Colonic mucosa (tissue), 4 donors: Measurements from ENCODE around the gene BICC1. TPM values are rescaled to one million over a fixed set of nuclear protein-coding genes. Genes with fewer than 3 reads are reported as not detected.

Source experiments
- DNase-seq: peaks from one replicate; pipeline ENCODE4 v3.0.0-alpha.2; 2020
- H3K27ac ChIP-seq: fragments of 200-600 bp; one replicate; pipeline ENCODE4 v1.8.0; 2021
- H3K27me3 ChIP-seq: fragments of 200-600 bp; one replicate; pipeline ENCODE4 v1.8.0; 2021
- H3K36me3 ChIP-seq: fragments of 200-600 bp; one replicate; pipeline ENCODE4 v1.8.0; 2021
- H3K4me1 ChIP-seq: fragments of 200-600 bp; one replicate; pipeline ENCODE4 v1.8.0; 2021; ENCODE audit warnings: mild to moderate bottlenecking
- H3K4me3 ChIP-seq: fragments of 200-600 bp; one replicate; pipeline ENCODE4 v1.8.0; 2021
- H3K9ac ChIP-seq, 2 donors: one replicate each; pipeline ENCODE4 v1.7.0; 2013; ENCODE audit warnings: control low read depth in 2 of 2, low read depth in 2 of 2, low read length in 2 of 2
- H3K9me3 ChIP-seq: fragments of 200-600 bp; one replicate; pipeline ENCODE4 v1.8.0; 2021
- CTCF ChIP-seq: fragments of 200-600 bp; IDR thresholded peaks from one replicate; pipeline ENCODE4 v1.8.0; 2022; ENCODE audit warnings: antibody characterized with exemption, mild to moderate bottlenecking
- intact Hi-C: fragments of 100-400 bp; cut with DNase I; formaldehyde crosslinking; loops from one replicate; pipeline ENCODE4 v1.14.1; 2022
- total RNA-seq, 2 donors: library from RNA; stranded (reverse); fragmentation: NEBNext Ultra II Directional in 1 of 2; extraction: Animal tissue kit (Norgen Biotek cat#: 25700) in 1 of 2; gene quantifications; one replicate each; pipeline ENCODE4 v1.2.1, GENCODE V29; 2021
- donor health status: healthy.
- donor health status: DM: no; HTN: no; CAD: no.
- donor health status: DM: no; HTN: no; CAD: no.

Gene BICC1
- total RNA-seq, 2 donors from 2014 or later, result 1.3 to 2.9 TPM

- no peak overlapping the region for H3K27ac ChIP-seq
- no peak overlapping the region for H3K9ac ChIP-seq
- no peaks in the 10 kb centered on the region for H3K36me3 ChIP-seq
- no peak for DNase-seq
- no peaks in the 10 kb centered on the region for H3K9me3 ChIP-seq
- intact Hi-C loops, result no loop called here
- TF ChIP-seq CTCF, result no peak
- H3K4me1 ChIP-seq, result no peaks in the 10 kb centered on the region
- H3K4me3 ChIP-seq, result no peak overlapping the region
- H3K27me3 ChIP-seq, result no peaks in the 10 kb centered on the region
Measured at GRCh38 chr10:58706836-58707235, 194.2 kb downstream of the BICC1 start.

GRCh38 chr10:58712141-58712540 lies 199.5 kb downstream of the BICC1 start:
- no peaks in the 10 kb centered on the region for H3K4me1 ChIP-seq
- no peak for DNase-seq
- no peaks in the 10 kb centered on the region for H3K9me3 ChIP-seq
- no peaks in the 10 kb centered on the region for H3K27me3 ChIP-seq
- TF ChIP-seq CTCF, result no peak
- no peak overlapping the region for H3K4me3 ChIP-seq
- intact Hi-C loops, result no loop called here
- no peak overlapping the region for H3K9ac ChIP-seq
- H3K27ac ChIP-seq, result no peak overlapping the region
- no peaks in the 10 kb centered on the region for H3K36me3 ChIP-seq

- Histone ChIP-seq H3K4me1 (no peaks in the 10 kb centered on the region), H3K9me3 (no peaks in the 10 kb centered on the region), H3K9ac (no peak overlapping the region), H3K4me3 (no peak overlapping the region), H3K27ac (no peak overlapping the region), H3K27me3 (no peaks in the 10 kb centered on the region), H3K36me3 (no peaks in the 10 kb centered on the region)
- DNase-seq, result no peak
- TF ChIP-seq CTCF, result no peak
- intact Hi-C loops, result no loop called here
Measured at GRCh38 chr10:58712982-58713381, 200.3 kb downstream of the BICC1 start.

GRCh38 chr10:58714409-58714808 lies 201.7 kb downstream of the BICC1 start:
- Histone ChIP-seq H3K9me3 (no peaks in the 10 kb centered on the region), H3K27me3 (no peaks in the 10 kb centered on the region), H3K4me1 (no peaks in the 10 kb centered on the region), H3K9ac (no peak overlapping the region), H3K27ac (no peak overlapping the region), H3K4me3 (no peak overlapping the region), H3K36me3 (no peaks in the 10 kb centered on the region)
- TF ChIP-seq CTCF, result no peak
- intact Hi-C loops, result no loop called here
- DNase-seq, result no peak

GRCh38 chr10:58715061-58715460 lies 202.4 kb downstream of the BICC1 start:
- H3K27me3 ChIP-seq, result no peaks in the 10 kb centered on the region
- DNase-seq, result no peak
- no peak overlapping the region for H3K27ac ChIP-seq
- intact Hi-C loops, result no loop called here
- H3K9ac ChIP-seq, result no peak overlapping the region
- no peaks in the 10 kb centered on the region for H3K36me3 ChIP-seq
- no peaks in the 10 kb centered on the region for H3K9me3 ChIP-seq
- H3K4me3 ChIP-seq, result no peak overlapping the region
- no peaks in the 10 kb centered on the region for H3K4me1 ChIP-seq
- no peak for TF ChIP-seq CTCF

GRCh38 chr10:58718596-58718995 lies 205.9 kb downstream of the BICC1 start:
- no peaks in the 10 kb centered on the region for H3K4me1 ChIP-seq
- no peak for TF ChIP-seq CTCF
- no peak for DNase-seq
- no peaks in the 10 kb centered on the region for H3K36me3 ChIP-seq
- no peak overlapping the region for H3K27ac ChIP-seq
- H3K9me3 ChIP-seq, result no peaks in the 10 kb centered on the region
- H3K4me3 ChIP-seq, result no peak overlapping the region
- intact Hi-C loops, result no loop called here
- H3K27me3 ChIP-seq, result no peaks in the 10 kb centered on the region
- H3K9ac ChIP-seq, result no peak overlapping the region
